HepG2 (cell line): ENCODE measurements around the gene CLN6. TPM values are rescaled to one million over a fixed set of nuclear protein-coding genes. Genes with fewer than 3 reads are reported as not detected.

ENCODE experiments used
- BCL6 ChIP-seq: IDR thresholded peaks from 2 replicates; pipeline ENCODE4 v1.6.1; 2016; ENCODE audit warnings: missing genetic modification reagents, missing compliant biosample characterization
- CHD2 ChIP-seq: IDR thresholded peaks from 2 replicates; pipeline ENCODE4 v1.6.1; 2011; ENCODE audit warnings: low read depth, low read length, improper control_type of control experiment
- FOXO4 ChIP-seq: sonication (generic); formaldehyde crosslinking; conservative IDR thresholded peaks from 2 replicates; pipeline ENCODE4 v1.8.1; 2023; ENCODE audit warnings: missing genetic modification reagents
- GATAD2A ChIP-seq: IDR thresholded peaks from 2 replicates; pipeline ENCODE4 v1.6.1; 2016
- GPBP1L1 ChIP-seq: sonication (generic); formaldehyde crosslinking; IDR thresholded peaks from 2 replicates; pipeline ENCODE4 v1.5.0; 2020; ENCODE audit warnings: mild to moderate bottlenecking, missing genetic modification reagents
- HHEX ChIP-seq: IDR thresholded peaks from 2 replicates; pipeline ENCODE4 v1.6.1; 2016; ENCODE audit warnings: control low read depth
- MED1 ChIP-seq: sonication (generic); formaldehyde crosslinking; IDR thresholded peaks from 2 replicates; pipeline ENCODE4 v1.4.0; 2020; ENCODE audit warnings: missing genetic modification reagents
- MLXIP ChIP-seq: sonication (generic); formaldehyde crosslinking; IDR thresholded peaks from 2 replicates; pipeline ENCODE4 v1.9.0; 2021; ENCODE audit warnings: missing genetic modification reagents, borderline replicate concordance
- PBX3 ChIP-seq: sonication (generic); formaldehyde crosslinking; IDR thresholded peaks from 2 replicates; pipeline ENCODE4 v1.8.1; 2023; ENCODE audit warnings: missing genetic modification reagents, inconsistent platforms, borderline replicate concordance
- RBM22 ChIP-seq: fragments of 200-400 bp; formaldehyde crosslinking; optimal IDR thresholded peaks from 2 replicates; pipeline ENCODE3; 2017; ENCODE audit warnings: mild to moderate bottlenecking, low read length, moderate library complexity
- SMARCE1 ChIP-seq: fragments of 450-650 bp; IDR thresholded peaks from 2 replicates; pipeline ENCODE4 v1.6.1; 2017; ENCODE audit warnings: borderline replicate concordance
- TAF15 ChIP-seq: fragments of 200-400 bp; formaldehyde crosslinking; IDR thresholded peaks from one replicate; pipeline ENCODE4 v1.6.1; 2018; ENCODE audit warnings: mild to moderate bottlenecking, low read depth, low read length; ENCODE audit not compliant: poor library complexity, severe bottlenecking
- TCF7 ChIP-seq: sonication (generic); IDR thresholded peaks from 2 replicates; pipeline ENCODE4 v1.6.1; 2016; ENCODE audit warnings: antibody characterized with exemption, low read depth
- ZHX1 ChIP-seq: sonication (generic); formaldehyde crosslinking; IDR thresholded peaks from 2 replicates; pipeline ENCODE4 v1.8.1; 2022; ENCODE audit warnings: low read depth, mild to moderate bottlenecking, missing genetic modification reagents
- ZNF24 ChIP-seq: fragments of 450-650 bp; IDR thresholded peaks from 2 replicates; pipeline ENCODE4 v1.6.1; 2017; ENCODE audit warnings: antibody characterized with exemption, mild to moderate bottlenecking
- ZNF333 ChIP-seq: sonication (generic); formaldehyde crosslinking; IDR thresholded peaks from 2 replicates; pipeline ENCODE4 v1.4.0; 2020; ENCODE audit warnings: mild to moderate bottlenecking, missing genetic modification reagents, borderline replicate concordance
- ZNF484 ChIP-seq: sonication (generic); formaldehyde crosslinking; IDR thresholded peaks from 2 replicates; pipeline ENCODE4 v1.5.1; 2020; ENCODE audit warnings: mild to moderate bottlenecking, low read depth, missing genetic modification reagents, borderline replicate concordance
- ZNF615 ChIP-seq: sonication (generic); formaldehyde crosslinking; IDR thresholded peaks from 2 replicates; pipeline ENCODE4 v1.5.0; 2020; ENCODE audit warnings: mild to moderate bottlenecking, missing genetic modification reagents, borderline replicate concordance
- ZNF768 ChIP-seq: sonication (generic); formaldehyde crosslinking; IDR thresholded peaks from 2 replicates; pipeline ENCODE4 v1.4.0; 2020; ENCODE audit warnings: missing genetic modification reagents
- ZNF879 ChIP-seq: sonication (generic); formaldehyde crosslinking; IDR thresholded peaks from 2 replicates; pipeline ENCODE4 v1.8.1; 2023; ENCODE audit warnings: missing genetic modification reagents
- polyA plus RNA-seq, 8 experiments: library from polyadenylated mRNA; depleted of rRNA in 3 of 8; stranded (reverse) in 7 of 8; unstranded in 1 of 8; fragments of >200 nt; fragmentation: Illumina TruSeq in 4 of 8; extraction: Trizol in 4 of 8; gene quantifications; 2 replicates each; pipeline versions ENCODE4 v1.2.1 to v1.2.3, GENCODE V29; 2011 to 2016; ENCODE audit warnings: low read depth in 4 of 8, missing spikeins in 1 of 8, mixed read lengths in 1 of 8; ENCODE audit not compliant: insufficient read depth in 1 of 8
- total RNA-seq, 5 experiments: library from RNA; depleted of rRNA; stranded (reverse); fragments of >200 nt; fragmentation: Illumina TruSeq; extraction: Trizol; gene quantifications; 2 replicates each; pipeline ENCODE4 v1.2.3, GENCODE V29; 2016; ENCODE audit warnings: low read depth in 1 of 5

CLN6 gene
- total and polyA plus RNA-seq, 2 of the 13 experiments (the other 11 are each of a cell fraction or from before 2014, with no cell fraction given) = 24.9 to 27.1 TPM

GRCh38 chr15:68277603-68278344 lies 48.2 kb upstream of the CLN6 start, which contains the start of gene FEM1B (continued):
- TF ChIP-seq PBX3 (CRISPR knock-in tag) = peak; percentile 76; the same call in 1 of the 2 replicates
- no peak for TF ChIP-seq TCF7
- TF ChIP-seq ZNF24 = no peak
- TF ChIP-seq CHD2 = no peak
- no peak; the same call in 1 of the 2 replicates for TF ChIP-seq ZNF484
- no peak for TF ChIP-seq GPBP1L1 (CRISPR knock-in tag)
- peak; percentile 57; the same call in 1 of the 2 replicates for TF ChIP-seq BCL6
- TF ChIP-seq ZNF879 (CRISPR knock-in tag) = no peak
- no peak for TF ChIP-seq RBM22
- TF ChIP-seq SMARCE1 = no peak
- no peak for TF ChIP-seq ZNF615 (CRISPR knock-in tag)
- TF ChIP-seq FOXO4 = 0 out of 2 replicates have a peak, but pooled peaks have one; percentile 35
- TF ChIP-seq MLXIP (CRISPR knock-in tag) = no peak
- TF ChIP-seq ZNF333 (CRISPR knock-in tag) = peak; percentile 93
- TF ChIP-seq MED1 (CRISPR knock-in tag) = peak; percentile 85
- peak; percentile 62; the same call in 1 of the 2 replicates for TF ChIP-seq ZNF768
- TF ChIP-seq GATAD2A (CRISPR knock-in tag) = peak; percentile 73
- no peak for TF ChIP-seq HHEX (CRISPR knock-in tag)
- TF ChIP-seq TAF15 = peak; percentile 73
- TF ChIP-seq ZHX1 (CRISPR knock-in tag) = peak; percentile 92
